Fibroblast of lung (primary cell): ENCODE results near the gene EPO.
A peak's percentile ranks its signal among the peaks of the same experiment; 100 is the strongest.

Experiments
- EZH2 ChIP-seq: IDR thresholded peaks from 2 replicates; pipeline ENCODE4 v1.5.1; 2012; ENCODE audit warnings: low read length, control low read depth, mild to moderate bottlenecking; ENCODE audit errors: missing control alignments
- TF ChIP-seq, protein P1 (sequence below), 2 donors: IDR thresholded peaks in 1 of 2; conservative IDR thresholded peaks in 1 of 2; 1 replicate in 1 of 2; 2 replicates in 1 of 2; pipeline ENCODE4 v1.5.1; 2011 to 2012; ENCODE audit warnings: low read length in 2 of 2, control low read depth in 1 of 2, inconsistent platforms in 1 of 2, low read depth in 1 of 2, mild to moderate bottlenecking in 1 of 2

DNA sequence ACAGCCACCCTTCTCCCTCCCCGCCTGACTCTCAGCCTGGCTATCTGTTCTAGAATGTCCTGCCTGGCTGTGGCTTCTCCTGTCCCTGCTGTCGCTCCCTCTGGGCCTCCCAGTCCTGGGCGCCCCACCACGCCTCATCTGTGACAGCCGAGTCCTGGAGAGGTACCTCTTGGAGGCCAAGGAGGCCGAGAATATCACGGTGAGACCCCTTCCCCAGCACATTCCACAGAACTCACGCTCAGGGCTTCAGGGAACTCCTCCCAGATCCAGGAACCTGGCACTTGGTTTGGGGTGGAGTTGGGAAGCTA lies 1.2 kb downstream of the EPO start:
- TF ChIP-seq, protein P1, sequence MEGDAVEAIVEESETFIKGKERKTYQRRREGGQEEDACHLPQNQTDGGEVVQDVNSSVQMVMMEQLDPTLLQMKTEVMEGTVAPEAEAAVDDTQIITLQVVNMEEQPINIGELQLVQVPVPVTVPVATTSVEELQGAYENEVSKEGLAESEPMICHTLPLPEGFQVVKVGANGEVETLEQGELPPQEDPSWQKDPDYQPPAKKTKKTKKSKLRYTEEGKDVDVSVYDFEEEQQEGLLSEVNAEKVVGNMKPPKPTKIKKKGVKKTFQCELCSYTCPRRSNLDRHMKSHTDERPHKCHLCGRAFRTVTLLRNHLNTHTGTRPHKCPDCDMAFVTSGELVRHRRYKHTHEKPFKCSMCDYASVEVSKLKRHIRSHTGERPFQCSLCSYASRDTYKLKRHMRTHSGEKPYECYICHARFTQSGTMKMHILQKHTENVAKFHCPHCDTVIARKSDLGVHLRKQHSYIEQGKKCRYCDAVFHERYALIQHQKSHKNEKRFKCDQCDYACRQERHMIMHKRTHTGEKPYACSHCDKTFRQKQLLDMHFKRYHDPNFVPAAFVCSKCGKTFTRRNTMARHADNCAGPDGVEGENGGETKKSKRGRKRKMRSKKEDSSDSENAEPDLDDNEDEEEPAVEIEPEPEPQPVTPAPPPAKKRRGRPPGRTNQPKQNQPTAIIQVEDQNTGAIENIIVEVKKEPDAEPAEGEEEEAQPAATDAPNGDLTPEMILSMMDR (conservative IDR thresholded peaks at IDR 0.05 in 1 of 2, IDR thresholded peaks at IDR 0.05 in 1 of 2; ENCODE audit: low read depth in 1 of 2, low read length in 2 of 2), result no peak
- TF ChIP-seq EZH2, result peak; percentile 64
